Measurements from ENCODE around the gene LPCAT3.

LPCAT3 gene

DNA sequence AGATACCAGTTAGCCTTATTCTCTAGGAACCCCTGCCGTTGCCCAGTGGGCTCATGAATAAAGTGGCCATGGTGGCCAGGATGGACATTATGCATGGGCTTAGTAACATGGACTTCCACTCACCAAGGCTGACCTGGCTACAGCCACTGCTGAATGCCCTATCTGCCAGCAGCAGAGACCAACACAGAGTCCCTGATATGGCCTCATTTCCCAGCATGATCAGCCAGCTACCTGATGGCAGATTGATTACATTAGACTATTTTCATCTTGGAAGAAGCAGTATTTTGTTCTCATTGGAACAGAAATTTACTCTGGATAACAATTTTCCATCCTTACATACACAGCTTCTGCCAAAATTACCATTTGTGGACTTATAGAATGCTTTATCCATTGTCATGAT lies 16.2 kb upstream of the LPCAT3 start:
- no peak for TF ChIP-seq EP300 (IDR thresholded peaks at IDR 0.05; ENCODE audit: borderline replicate concordance)
- TF ChIP-seq, protein P1, sequence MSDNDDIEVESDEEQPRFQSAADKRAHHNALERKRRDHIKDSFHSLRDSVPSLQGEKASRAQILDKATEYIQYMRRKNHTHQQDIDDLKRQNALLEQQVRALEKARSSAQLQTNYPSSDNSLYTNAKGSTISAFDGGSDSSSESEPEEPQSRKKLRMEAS (IDR thresholded peaks at IDR 0.05) = no peak

DNA sequence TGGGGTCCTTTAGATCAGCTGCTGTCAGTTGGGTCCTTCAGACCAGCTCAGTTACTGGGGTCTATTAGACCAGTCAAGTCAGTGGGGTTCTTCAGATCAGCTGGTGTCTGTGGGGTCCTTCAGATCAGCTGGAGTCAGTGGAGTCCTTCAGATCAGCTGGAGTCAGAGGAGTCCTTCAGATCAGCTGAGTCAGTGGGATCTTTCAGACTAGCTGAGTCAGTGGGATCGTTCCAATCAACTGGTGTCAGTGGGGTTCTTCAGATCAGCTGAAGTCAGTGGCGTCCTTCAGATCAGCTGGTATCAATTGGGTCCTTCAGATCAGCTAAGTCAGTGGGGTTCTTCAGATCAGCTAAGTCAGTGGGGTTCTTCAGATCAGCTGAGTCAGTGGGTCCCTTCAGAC lies 14.7 kb upstream of the LPCAT3 start:
- TF ChIP-seq EGR1 (IDR thresholded peaks at IDR 0.05) (no peak), TEAD4 (IDR thresholded peaks at IDR 0.05) (no peak), ZBTB7A (IDR thresholded peaks at IDR 0.05; ENCODE audit: low read depth) (no peak), YY1 (IDR thresholded peaks at IDR 0.05; ENCODE audit: low read depth) (no peak), CEBPB (IDR thresholded peaks at IDR 0.05) (no peak), REST (IDR thresholded peaks at IDR 0.05; ENCODE audit: low read depth) (no peak), EP300 (IDR thresholded peaks at IDR 0.05; ENCODE audit: borderline replicate concordance) (no peak), NFIC (IDR thresholded peaks at IDR 0.05) (no peak), CREB1 (IDR thresholded peaks at IDR 0.05; ENCODE audit: low read depth) (no peak), TCF12 (IDR thresholded peaks at IDR 0.05; ENCODE audit: low read depth) (no peak), FOXM1 (IDR thresholded peaks at IDR 0.05; ENCODE audit: borderline replicate concordance, low read depth) (no peak), USF1 (IDR thresholded peaks at IDR 0.05) (no peak)
- TF ChIP-seq, protein P1 (IDR thresholded peaks at IDR 0.05) = no peak

DNA sequence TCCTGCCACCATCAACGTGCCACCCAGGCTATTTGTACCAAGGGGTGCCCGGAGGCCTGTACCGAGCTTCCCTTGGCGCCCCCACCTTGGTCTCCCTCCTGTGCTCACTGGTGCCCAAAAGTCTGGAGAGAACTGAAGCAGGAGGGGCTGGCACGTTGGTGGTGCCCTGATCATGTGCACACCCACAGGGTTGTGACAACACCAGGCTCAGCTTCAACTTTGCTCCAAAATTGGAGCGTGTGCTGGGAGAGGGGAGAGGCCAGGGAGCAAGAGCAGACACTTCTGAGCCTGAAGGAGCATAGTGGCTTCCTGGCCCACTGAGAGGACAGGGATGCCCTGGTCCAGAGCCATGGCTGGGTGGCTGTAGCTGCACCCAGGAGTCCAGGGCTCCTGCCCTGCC lies 13.0 kb upstream of the LPCAT3 start:
- TF ChIP-seq EP300 (IDR thresholded peaks at IDR 0.05; ENCODE audit: borderline replicate concordance) = no peak
- no peak for TF ChIP-seq TEAD4 (IDR thresholded peaks at IDR 0.05)
- TF ChIP-seq CREB1 (IDR thresholded peaks at IDR 0.05; ENCODE audit: low read depth) = no peak
- no peak for TF ChIP-seq REST (IDR thresholded peaks at IDR 0.05; ENCODE audit: low read depth)
- no peak for TF ChIP-seq CEBPB (IDR thresholded peaks at IDR 0.05)
- no peak for TF ChIP-seq TAF1 (IDR thresholded peaks at IDR 0.05; ENCODE audit: low read depth)
- no peak for TF ChIP-seq NFIC (IDR thresholded peaks at IDR 0.05)
- TF ChIP-seq USF1 (IDR thresholded peaks at IDR 0.05) = no peak
- TF ChIP-seq EGR1 (IDR thresholded peaks at IDR 0.05) = no peak
- no peak for TF ChIP-seq FOXM1 (IDR thresholded peaks at IDR 0.05; ENCODE audit: borderline replicate concordance, low read depth)
- no peak for TF ChIP-seq TCF12 (IDR thresholded peaks at IDR 0.05; ENCODE audit: low read depth)
- TF ChIP-seq YY1 (IDR thresholded peaks at IDR 0.05; ENCODE audit: low read depth) = no peak
- TF ChIP-seq ZBTB7A (IDR thresholded peaks at IDR 0.05; ENCODE audit: low read depth) = no peak

GRCh38 chr12:7026854-7027253 lies 8.6 kb upstream of the LPCAT3 start:
- TF ChIP-seq TAF1 (IDR thresholded peaks at IDR 0.05; ENCODE audit: low read depth) (no peak), CREB1 (IDR thresholded peaks at IDR 0.05; ENCODE audit: low read depth) (no peak), ZBTB7A (IDR thresholded peaks at IDR 0.05; ENCODE audit: low read depth) (no peak), YY1 (IDR thresholded peaks at IDR 0.05; ENCODE audit: low read depth) (no peak), NFIC (IDR thresholded peaks at IDR 0.05) (no peak)

GRCh38 chr12:7023114-7023513 lies 4.8 kb upstream of the LPCAT3 start:
- no peak for TF ChIP-seq TCF12 (IDR thresholded peaks at IDR 0.05; ENCODE audit: low read depth)
- no peak for TF ChIP-seq CEBPB (IDR thresholded peaks at IDR 0.05)
- no peak for TF ChIP-seq ZBTB7A (IDR thresholded peaks at IDR 0.05; ENCODE audit: low read depth)

- no peak for TF ChIP-seq TCF12 (IDR thresholded peaks at IDR 0.05; ENCODE audit: low read depth)
- TF ChIP-seq EP300 (IDR thresholded peaks at IDR 0.05; ENCODE audit: borderline replicate concordance) = no peak
- no peak for TF ChIP-seq USF1 (IDR thresholded peaks at IDR 0.05)
- TF ChIP-seq CREB1 (IDR thresholded peaks at IDR 0.05; ENCODE audit: low read depth) = no peak
- no peak for TF ChIP-seq EGR1 (IDR thresholded peaks at IDR 0.05)
- TF ChIP-seq FOXM1 (IDR thresholded peaks at IDR 0.05; ENCODE audit: borderline replicate concordance, low read depth) = no peak
- no peak for TF ChIP-seq CEBPB (IDR thresholded peaks at IDR 0.05)
- TF ChIP-seq TEAD4 (IDR thresholded peaks at IDR 0.05) = no peak
- TF ChIP-seq ZBTB7A (IDR thresholded peaks at IDR 0.05; ENCODE audit: low read depth) = no peak
- TF ChIP-seq NFIC (IDR thresholded peaks at IDR 0.05) = no peak
- TF ChIP-seq, protein P1 (IDR thresholded peaks at IDR 0.05) = no peak
- TF ChIP-seq TAF1 (IDR thresholded peaks at IDR 0.05; ENCODE audit: low read depth) = no peak
- TF ChIP-seq REST (IDR thresholded peaks at IDR 0.05; ENCODE audit: low read depth) = no peak
- no peak for TF ChIP-seq RAD21 (IDR thresholded peaks at IDR 0.05; ENCODE audit: low read depth)
- no peak for TF ChIP-seq YY1 (IDR thresholded peaks at IDR 0.05; ENCODE audit: low read depth)
Observed at GRCh38 chr12:7021956-7022355, 3.7 kb upstream of the LPCAT3 start.

All from Ishikawa (cell line).